HepG2 (cell line): ENCODE data around the gene MAP4K3.

Experiments used
- CREB1 ChIP-seq, 2 experiments: fragments of 450-650 bp in 1 of 2; IDR thresholded peaks; 2 replicates each; pipeline ENCODE4 v1.6.1; 2016 to 2017; ENCODE audit warnings: control low read depth in 1 of 2, mild to moderate bottlenecking in 1 of 2, missing compliant biosample characterization in 1 of 2, missing genetic modification characterization in 1 of 2
- EZH2 ChIP-seq: conservative IDR thresholded peaks from 2 replicates; pipeline ENCODE4 v1.6.1; 2012; ENCODE audit warnings: mild to moderate bottlenecking, low read depth, low read length, moderate library complexity
- FOXJ3 ChIP-seq: sonication (generic); formaldehyde crosslinking; IDR thresholded peaks from 2 replicates; pipeline ENCODE4 v1.4.0; 2020; ENCODE audit warnings: missing genetic modification reagents, mild to moderate bottlenecking, borderline replicate concordance
- NFIB ChIP-seq: sonication (generic); formaldehyde crosslinking; IDR thresholded peaks from 2 replicates; pipeline ENCODE4 v1.9.0; 2021; ENCODE audit warnings: missing genetic modification reagents, mild to moderate bottlenecking, borderline replicate concordance
- POLR2A ChIP-seq, 2 experiments: IDR thresholded peaks; 2 replicates each; pipeline ENCODE4 v1.6.1; 2011; ENCODE audit warnings: low read depth in 2 of 2, low read length in 2 of 2, mild to moderate bottlenecking in 1 of 2, moderate library complexity in 1 of 2; ENCODE audit not compliant: insufficient read depth in 1 of 2
- ZFX ChIP-seq: sonication (generic); formaldehyde crosslinking; IDR thresholded peaks from 2 replicates; pipeline ENCODE4 v1.4.0; 2020; ENCODE audit warnings: mild to moderate bottlenecking, low read depth, missing genetic modification reagents, moderate library complexity
- TF ChIP-seq, protein P1 (sequence below): sonication (generic); formaldehyde crosslinking; IDR thresholded peaks from 2 replicates; pipeline ENCODE4 v1.4.0; 2020; ENCODE audit warnings: mild to moderate bottlenecking, low read depth, missing genetic modification reagents
- TF ChIP-seq, protein P2 (sequence below): IDR thresholded peaks from 2 replicates; pipeline ENCODE4 v1.6.1; 2012; ENCODE audit warnings: low read depth, low read length, improper control_type of control experiment

DNA sequence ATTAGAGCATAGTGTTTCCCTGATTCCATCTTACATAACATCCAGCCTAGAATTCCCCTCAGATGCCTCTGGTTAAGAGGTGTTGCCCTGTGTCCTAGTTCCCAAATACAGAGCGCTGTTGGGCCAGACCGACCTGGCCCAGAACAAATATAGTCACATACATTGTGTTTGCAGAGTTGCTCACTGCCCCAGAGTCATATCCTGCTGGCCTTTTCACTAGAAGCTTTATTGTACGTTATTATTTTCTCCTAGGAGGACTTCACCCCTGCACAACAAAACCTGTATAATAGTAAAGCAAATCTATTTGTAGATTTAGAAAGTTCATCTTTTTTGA is 11.1 kb upstream of the MAP4K3 start:
- TF ChIP-seq NFIB (CRISPR knock-in tag) (no peak), FOXJ3 (CRISPR knock-in tag) (no peak), ZFX (CRISPR knock-in tag) (no peak), EZH2 (no peak), CREB1 (IDR thresholded peaks at IDR 0.05) (no peak), CREB1 (CRISPR knock-in tag; IDR thresholded peaks at IDR 0.05) (no peak; the same call in 1 of the 2 replicates), POLR2A (IDR thresholded peaks at IDR 0.05; ENCODE audit: insufficient read depth in 1 of 2, low read depth in 2 of 2, low read length in 2 of 2) (no peak)
- TF ChIP-seq, protein P1, sequence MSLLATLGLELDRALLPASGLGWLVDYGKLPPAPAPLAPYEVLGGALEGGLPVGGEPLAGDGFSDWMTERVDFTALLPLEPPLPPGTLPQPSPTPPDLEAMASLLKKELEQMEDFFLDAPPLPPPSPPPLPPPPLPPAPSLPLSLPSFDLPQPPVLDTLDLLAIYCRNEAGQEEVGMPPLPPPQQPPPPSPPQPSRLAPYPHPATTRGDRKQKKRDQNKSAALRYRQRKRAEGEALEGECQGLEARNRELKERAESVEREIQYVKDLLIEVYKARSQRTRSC (CRISPR knock-in tag) = no peak
- TF ChIP-seq, protein P2, sequence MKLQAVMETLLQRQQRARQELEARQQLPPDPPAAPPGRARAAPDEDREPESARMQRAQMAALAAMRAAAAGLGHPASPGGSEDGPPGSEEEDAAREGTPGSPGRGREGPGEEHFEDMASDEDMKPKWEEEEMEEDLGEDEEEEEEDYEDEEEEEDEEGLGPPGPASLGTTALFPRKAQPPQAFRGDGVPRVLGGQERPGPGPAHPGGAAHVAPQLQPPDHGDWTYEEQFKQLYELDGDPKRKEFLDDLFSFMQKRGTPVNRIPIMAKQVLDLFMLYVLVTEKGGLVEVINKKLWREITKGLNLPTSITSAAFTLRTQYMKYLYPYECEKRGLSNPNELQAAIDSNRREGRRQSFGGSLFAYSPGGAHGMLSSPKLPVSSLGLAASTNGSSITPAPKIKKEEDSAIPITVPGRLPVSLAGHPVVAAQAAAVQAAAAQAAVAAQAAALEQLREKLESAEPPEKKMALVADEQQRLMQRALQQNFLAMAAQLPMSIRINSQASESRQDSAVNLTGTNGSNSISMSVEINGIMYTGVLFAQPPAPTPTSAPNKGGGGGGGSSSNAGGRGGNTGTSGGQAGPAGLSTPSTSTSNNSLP = no peak
